NCI-H345 treated with DMSO at 0.1 percent for 48 hours (cell line): Measurements from ENCODE around the gene SSBP3.

ENCODE experiments used
- DNase-seq: peaks from one replicate; lab custom pipeline; 2025; ENCODE audit not compliant: unreplicated experiment; lab: John Stamatoyannopoulos, UW

Gene SSBP3

DNA sequence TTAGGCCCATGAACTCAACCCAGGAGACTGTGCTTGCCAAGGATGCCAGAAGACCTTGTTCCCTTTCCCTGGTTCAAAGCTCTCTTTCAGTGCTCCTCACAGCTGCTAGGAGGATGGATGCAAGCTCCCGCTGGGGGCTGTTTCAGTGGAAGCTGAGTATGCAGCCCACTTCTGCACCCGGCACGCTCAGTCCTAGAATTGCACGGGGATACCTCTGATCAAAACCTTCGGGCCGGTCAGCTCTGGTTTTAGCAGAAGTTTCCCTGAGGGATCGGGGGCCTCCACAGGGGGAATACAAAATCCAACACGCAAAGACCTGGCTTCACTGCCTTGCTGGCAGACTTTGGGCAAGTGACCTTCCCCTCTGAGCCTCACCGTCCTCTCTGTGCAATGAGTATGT lies 4.2 kb upstream of the SSBP3 start:
- DNase-seq: no peak

DNA sequence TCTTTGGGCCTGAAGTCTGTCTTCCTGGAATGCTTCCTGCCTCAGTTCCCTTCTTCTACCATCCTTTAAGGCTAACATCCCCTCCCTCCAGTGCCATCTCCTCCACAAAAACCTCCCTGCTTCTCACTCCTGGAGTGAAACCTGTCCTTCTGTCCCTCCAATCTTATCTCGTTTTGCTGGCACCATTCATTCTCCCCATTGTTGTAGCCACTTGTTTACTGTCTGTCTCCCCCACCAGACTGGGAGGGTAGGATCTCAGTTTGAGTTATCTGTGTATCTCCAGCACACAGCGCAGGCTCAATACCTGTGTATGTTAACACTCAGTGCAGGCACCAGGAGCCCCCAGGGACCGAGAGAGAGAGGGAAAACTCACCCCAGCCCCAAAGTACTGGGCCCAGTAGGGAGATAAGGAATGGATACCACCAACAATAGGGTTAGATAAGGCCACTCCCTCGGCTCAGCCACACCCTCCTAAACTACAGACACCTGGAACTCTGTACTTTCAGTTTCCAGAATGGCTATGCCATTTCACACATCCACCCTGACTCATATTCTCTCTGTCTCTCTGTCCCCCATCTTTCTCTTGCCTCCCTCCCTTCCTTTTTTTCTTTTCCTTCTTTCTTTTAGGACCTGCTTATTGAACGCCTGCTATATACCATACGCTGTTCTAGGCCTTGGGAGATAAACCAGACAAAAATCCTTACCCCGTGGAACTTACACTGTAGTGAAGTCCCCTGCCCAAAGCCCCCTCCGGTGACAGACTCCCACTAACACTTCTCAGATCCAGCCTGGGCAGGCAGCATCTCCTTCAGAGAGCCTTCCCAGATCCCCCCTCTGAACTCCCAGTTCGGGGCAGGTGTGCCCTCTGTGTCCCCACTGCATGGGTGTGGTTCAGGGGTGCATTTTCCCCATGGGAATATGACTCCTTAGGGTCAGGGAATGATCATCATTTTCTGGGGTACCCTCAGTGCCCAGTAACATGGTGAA lies 3.3 kb upstream of the SSBP3 start:
- DNase-seq: no peak

DNA sequence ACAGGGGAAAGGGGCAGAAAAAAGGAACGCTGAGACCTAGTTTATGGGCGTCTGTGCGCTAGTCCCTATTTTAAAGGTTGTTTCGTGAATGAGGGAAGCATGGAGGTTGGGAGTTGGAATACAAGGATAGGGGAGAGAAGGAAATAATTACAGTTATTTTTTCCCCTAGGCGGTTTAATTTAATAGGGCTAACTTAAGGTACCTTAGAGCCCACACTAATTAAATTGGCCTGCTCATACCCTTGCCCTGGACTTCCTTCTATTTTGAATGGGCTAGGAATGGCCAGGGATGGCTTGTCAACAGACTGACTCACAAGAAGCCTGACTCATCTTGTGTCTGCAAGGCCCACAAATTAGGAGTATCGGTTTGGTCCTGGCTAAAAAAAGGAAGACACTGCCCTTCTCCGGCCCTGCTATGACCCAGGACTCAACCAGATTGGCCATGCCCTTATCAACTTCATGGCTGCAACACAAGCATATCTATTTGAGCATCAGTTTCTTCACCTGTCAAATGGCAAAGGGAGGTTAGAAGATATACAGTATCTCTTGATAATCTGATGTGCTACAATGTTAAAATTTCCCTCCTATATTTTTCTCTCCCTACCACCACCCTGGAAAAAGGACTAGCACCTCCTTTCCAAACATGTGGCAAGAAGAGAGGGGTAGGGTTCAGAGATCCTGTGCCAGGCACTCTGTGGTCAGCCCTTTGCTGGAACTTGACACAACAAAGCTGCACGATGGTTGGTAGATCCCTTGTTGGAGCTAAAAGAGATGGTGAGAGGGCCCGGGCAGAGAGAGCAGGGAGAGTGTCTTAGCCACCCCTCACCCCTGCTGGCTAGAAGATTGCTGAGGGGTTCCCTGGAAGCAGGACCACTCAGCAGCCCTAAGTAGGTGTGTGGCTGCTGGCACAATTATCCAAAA lies 2.2 kb upstream of the SSBP3 start:
- no peak for DNase-seq

DNA sequence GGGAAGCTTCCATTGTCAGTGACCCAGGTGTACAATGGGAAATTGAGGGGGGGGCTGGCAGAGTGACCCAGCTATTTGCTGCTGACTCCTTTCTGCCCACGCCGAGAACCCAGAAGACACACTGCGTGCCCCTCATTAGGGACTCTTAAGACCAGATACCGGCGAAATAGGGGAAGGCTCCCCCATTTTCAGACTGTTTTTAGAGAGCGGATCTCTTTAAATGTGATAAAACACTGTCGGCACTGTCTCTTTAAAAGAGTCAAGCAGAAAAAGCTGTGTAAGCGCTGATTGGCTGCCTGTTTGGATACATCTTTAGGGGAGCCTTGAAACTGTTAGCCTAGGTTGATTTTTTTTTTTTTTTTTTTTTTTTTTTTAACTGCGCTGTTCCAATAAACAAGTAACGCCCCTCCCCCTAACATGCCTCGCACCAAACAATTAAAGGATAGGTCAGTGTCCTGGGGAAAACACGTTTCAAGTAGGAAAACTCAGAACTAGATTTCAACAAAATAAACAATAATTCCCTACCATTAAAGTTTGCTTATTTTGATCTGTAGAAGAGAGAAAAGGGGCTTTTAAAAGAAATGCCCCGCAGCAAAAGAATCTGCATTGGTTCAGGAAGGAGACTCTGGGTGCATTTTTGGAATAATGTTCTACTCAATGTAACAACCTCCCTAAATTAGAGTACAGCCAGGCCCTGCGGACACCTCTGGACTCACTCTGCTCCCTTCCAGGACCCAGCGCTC lies 1.4 kb upstream of the SSBP3 start:
- DNase-seq: peak; percentile 85

DNA sequence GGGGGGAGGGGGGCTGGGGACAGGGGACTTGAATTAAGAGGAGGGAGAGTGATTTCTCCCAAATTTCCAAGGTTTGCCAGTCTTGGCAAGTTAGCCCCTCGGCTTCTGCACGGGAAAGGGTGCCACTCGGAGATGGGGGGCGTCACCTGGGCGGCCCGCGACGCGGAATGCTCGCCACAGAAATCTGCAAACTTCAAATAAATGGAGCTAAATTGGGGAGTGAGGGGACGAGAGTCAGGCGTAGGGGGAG lies 885 bp upstream of the SSBP3 start:
- DNase-seq: no peak

DNA sequence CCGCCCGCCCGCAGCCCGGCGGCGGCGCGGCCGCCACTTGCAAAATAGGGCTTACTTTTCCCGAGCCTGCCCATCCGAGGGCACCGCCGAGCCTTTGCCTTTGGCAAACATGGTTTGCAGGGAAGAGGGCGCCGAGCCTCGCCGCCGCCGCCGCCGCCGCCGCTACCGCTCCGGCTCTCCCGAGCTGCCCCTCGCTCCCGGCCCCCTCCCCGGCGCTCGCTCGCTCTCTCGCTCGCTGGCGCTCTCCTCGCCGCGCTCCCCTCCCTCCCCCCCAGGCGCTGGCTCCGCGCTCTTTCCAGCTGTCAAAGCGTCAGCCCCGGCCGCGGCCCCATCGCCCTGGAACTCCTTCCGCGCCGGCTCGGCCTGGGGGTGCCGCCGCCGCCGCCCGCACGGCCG lies 298 bp downstream of the SSBP3 start:
- no peak for DNase-seq

DNA sequence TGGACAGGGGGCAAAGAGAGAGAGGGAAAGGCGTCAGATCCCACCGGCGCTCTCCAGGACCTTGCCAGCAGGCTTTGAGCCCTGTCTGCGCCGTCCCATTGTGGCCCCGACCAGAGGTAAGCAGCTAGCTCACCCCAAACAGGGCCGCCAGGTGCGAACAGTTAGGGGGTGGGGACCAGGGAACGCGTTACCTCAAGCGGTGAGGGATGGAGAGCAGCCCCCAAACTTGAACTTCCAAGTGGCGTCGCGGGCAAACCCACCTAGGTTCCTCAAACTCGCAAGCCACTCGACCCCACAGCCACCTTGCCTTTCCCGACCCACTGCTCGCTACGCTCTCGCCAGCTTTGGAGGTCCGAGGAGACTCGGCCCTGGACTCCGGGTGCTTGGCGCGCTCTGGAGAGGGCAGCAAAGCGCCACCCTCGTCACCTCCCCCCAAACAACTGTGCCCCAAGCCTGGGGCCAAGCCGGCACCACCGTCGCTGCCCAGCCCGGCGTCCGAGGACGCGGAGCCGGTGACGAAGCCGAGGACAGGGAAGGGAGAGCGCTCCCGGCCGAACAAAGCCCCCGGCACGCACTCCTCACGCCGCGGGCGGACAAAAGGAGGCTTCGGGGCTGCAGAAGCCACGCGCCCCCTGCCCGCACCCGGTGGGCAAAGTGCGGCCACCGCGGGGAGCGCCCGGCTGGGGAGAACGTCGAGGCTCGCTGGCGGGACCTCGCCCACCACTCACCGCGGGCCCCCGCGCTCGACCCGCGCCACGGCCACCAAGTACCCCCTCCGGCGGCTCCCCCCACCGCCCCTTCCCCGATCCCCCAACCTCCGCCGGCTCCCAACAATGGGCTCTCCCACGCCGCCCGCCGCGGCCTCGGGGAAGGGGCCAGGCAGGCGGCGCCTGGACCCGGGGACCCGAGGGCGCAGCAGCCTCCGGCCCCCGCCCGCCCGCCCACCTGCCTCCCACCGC lies 976 bp downstream of the SSBP3 start:
- DNase-seq: no peak

DNA sequence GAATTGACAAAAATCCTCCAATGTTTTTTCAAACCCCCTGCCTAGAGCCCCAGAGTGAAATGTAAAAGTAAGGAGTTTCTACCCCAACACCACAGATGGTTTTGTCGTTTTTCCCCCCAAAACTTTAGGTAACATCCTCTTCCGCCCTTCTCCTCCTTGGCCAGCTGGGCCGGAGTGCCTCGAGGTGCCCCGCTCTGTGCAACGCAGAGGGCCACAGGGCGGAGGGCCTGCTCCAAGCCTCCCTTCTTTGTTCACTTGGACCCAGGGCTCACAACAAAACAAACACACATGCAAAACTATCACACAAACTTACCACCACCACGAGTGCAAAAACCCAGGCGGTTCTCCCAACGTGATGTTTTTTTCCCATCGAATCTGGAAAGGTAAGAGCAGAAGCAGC lies 1.9 kb downstream of the SSBP3 start:
- no peak for DNase-seq

DNA sequence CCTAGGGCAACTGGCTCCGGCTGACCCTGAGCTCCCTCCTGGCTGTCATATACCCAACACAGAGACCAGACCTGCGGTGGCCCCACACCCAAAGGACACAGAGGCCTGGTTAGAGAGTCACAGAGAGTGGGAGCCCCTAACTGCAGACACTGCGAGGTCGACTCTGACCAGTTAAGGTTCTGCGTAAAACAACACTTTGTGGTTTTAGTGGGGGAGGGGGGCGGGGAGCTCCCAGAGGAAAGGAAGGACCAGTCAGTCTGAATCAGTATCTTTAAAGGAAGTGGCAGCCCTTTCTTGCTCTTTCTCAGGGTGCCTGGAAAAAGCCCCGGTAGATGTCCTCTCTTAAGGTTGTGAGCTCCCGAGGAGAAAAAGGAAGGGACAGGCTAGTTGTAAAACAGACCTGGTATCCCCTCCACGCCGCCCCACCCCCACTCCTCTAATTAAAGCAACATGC lies 2.4 kb downstream of the SSBP3 start:
- DNase-seq: no peak

DNA sequence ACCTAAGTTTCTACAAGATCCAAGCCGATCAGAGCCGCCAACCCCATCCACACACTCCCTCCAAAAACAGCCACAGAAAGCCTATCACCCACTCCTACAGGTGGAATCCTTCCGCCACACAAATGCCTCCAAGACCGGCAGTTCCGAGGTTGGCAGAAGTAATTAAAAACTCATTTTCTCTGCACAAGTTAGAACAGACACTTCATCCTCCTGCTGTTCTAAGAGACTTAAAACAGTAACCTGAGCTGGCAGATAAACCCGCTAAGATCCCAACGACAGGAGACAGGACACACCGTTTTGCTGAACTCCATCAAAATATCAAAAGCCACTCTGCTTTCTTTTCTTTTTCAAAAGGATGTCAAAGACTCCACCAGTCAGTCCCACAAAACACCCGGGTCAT lies 2.8 kb downstream of the SSBP3 start:
- DNase-seq: no peak

DNA sequence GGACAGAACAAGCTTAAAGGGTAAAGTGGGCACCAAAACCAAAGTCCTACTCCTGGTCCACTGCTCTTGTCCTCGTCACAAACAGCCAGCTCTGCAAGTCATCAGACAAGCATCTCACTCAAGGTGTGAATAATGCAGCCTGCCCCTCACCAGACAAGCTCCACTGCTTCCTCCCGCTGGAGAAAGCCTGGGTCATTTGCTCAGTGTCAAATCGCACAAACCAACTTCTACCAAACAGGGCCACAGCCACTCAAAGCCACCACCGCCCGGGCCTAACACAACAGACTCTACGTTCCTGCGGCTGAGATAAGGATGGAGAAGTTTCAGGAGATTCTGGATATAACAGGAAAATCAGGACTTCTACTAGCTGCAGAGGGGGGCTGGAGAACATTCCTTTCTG lies 3.3 kb downstream of the SSBP3 start:
- no peak for DNase-seq

DNA sequence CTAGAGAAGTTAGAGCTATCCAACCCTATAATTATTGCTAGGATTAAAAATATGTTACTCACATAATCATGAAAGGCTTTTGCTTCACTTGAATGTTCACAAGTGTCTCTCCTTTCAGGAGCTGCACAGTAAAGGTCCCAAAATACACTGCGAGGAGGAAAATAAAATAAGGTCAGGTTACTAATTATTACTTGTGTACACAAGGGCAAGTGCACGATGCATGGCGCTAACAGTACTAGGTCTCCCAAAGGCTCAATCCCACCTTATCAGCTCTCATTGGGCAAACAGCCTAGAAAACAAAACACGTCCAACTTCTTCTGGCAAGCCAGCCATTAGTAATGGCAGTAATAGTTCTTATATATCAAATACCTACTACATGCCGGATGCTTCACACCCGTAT lies 4.4 kb downstream of the SSBP3 start:
- peak; percentile 10 for DNase-seq

DNA sequence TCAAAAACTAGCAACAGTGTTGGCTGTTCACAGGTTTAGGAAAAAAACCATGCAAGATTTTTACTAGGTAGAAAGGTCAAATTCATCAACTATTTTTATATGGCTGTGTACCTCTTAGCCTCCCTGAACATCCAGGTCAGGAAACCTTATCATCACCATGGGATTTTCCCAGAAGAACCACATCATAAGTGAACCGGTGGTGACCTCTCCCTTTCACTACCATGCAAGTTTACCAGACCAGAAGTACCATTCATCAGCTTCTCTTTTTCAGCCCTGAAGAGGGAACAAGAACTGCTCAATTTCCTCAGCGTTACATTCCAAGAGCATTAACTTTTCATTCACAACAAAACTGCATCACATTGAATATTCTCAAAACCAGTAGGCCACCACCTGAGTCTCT lies 5.9 kb downstream of the SSBP3 start:
- no peak for DNase-seq

DNA sequence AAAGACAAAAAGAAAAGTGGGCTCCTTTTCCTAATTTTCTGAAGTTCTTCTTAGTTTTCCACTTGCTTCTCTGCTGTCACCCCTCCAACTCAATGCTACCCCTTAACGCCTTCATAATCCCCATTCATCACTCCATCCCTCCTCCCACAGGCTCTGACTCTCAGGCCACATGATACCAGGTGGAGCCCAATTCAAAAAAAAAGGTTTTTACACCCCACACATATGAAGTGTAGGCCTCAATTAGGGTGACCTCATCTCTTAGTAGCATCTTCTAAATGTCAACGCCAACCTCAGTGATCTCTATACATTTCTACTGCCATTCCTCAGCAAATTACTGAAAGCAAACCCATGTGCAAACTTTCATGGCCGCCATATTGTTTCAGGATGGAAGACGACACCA lies 6.4 kb downstream of the SSBP3 start:
- DNase-seq: no peak

DNA sequence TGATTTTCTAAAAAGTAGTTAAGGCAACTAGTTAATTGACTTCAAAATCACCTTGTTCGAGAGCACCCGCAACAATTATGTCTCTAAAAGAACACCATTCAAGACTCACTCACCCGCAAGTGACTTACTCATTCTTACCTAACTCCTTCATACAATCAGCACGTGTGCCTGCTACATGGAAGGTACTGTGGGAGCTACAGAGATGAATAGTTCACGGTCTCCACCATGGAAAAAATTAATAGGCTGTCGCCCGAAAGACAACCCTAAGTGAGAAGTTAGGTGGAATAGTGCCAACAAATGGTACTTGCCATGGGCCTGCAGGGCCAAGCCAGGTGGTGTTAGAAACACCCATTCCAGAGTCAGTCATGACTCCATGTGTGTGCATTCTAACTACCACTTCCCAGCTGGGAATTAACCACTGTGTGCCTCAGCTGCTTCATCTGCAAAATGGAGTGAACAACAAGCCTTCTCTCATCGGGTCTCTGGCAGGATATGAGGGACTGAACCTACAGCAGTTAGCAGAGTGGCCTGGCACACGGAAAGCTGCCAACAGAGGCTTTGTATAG lies 7.1 kb downstream of the SSBP3 start:
- DNase-seq: no peak

DNA sequence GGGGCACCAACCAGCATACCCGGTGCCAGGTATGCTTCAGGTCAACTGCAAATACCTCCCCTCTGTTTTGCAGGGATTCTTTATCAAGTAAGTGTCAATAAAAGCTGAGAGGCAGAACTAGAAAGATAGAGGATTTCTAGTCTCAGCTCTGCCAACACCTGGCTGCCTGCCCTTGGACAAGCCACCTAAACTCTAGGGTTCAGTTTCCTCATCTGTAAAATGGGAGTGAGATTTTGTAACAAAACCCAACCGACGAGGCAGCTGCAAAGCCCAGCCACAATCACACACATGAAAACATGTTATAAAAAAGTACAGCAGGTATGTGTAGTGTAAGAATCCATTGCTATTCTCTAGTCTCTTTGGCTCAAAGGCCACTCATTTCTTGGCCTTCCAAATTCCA lies 8.2 kb downstream of the SSBP3 start:
- no peak for DNase-seq

DNA sequence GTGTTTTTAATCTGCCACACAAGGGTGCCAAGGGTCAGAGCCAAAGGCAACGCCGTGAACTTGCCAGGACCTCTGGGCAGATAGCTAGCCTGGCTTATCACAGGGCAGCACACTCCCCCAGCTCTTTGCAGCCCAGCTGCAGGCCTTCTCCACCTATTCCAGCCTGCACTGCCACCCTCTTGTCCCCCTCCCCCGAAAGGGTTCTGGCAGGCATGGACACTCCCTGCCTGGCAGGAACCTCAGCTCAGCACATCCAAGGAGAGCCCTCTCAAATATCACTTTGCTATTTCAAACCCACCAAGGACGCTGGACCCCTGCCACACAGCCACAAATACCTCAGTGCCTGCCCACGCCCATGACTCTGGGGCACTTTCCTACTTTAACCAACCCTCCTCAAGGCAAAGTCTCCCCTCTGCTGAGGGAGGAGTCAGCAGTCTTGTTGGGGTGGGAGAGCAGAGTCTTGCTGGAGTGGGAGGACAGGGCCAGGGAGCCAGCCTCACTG lies 9.1 kb downstream of the SSBP3 start:
- DNase-seq: no peak

DNA sequence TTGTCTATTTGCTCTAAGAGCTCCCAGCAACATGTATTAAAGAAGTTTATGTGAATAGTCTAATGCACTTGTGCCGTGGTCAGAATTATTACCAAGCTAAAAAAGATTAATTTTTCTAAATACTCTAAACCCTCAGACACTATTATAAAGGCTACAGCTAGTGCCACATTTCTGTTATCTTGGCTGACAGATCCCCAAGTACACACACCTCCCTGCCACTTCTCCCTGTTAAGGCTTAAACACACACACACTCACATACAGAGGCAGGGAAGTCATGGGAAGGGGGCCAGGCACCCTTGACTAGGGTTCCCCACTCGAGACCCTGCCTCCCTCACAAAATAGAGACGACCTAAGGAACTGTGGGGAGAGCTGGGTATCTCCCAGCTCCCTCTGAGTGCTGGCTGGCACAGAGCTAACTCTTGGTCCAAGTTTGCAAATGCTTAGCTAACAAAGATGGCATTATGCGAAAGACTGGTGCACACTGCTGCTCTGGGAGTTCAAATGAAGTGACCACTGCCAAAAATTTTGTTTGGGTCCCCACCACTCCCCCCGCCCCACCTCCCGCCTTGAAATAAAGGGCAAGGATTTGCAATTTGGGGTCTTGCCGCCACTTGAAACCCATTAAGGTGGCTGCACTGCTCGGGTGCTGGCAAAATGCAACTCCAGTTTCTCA lies 9.8 kb downstream of the SSBP3 start:
- DNase-seq: no peak

DNA sequence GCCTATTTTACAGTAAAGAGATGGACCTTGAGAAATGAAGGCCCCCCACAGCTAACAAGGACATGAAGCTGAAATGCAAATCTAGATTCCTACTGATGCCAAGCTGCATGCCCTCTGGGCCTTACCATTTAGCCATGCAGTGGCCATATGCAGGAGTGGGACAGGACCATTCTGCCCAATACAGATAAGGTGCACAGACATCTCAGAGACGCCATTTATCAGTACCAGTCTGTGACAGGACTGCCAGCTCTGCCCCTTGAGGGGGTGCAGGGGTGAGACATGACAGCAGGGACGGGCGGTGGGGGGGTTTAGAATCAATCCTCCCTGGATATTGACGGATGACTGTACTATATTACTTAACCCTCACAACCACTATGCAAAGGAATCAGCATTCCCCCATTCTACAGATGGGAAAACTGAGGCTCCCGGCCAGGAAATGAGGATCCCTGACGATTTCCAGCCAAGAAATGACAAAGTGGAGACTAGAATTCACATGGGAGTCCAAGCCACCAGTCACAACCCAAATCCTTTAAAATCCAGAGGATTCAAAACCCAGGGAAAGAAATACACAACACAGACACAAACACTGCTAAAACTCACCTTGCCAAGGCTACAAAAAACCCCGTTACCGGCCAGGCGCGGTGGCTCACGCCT lies 10.8 kb downstream of the SSBP3 start:
- DNase-seq: no peak
